Forelimb muscle (tissue), 1 donor: ENCODE results near the gene OSCAR. TPM values are rescaled to one million over a fixed set of nuclear protein-coding genes. Genes with fewer than 3 reads are reported as not detected.
"Not testable (repeated sequence)": the region's sequence is repeated elsewhere in the genome, so short reads cannot be mapped to it uniquely, and the experiment has no call there.

Source experiments
- DNase-seq: peaks from one replicate; pipeline ENCODE4 v3.0.0-alpha.2; 2013; ENCODE audit warnings: low read depth
- polyA plus RNA-seq: library from polyadenylated mRNA; unstranded; fragments of 120-200 nt; gene quantifications from one replicate; pipeline ENCODE4 v1.2.1, GENCODE V29; 2013; ENCODE audit not compliant: insufficient read length

The OSCAR gene
- polyA plus RNA-seq, 1 donor: 0.39 TPM

DNA sequence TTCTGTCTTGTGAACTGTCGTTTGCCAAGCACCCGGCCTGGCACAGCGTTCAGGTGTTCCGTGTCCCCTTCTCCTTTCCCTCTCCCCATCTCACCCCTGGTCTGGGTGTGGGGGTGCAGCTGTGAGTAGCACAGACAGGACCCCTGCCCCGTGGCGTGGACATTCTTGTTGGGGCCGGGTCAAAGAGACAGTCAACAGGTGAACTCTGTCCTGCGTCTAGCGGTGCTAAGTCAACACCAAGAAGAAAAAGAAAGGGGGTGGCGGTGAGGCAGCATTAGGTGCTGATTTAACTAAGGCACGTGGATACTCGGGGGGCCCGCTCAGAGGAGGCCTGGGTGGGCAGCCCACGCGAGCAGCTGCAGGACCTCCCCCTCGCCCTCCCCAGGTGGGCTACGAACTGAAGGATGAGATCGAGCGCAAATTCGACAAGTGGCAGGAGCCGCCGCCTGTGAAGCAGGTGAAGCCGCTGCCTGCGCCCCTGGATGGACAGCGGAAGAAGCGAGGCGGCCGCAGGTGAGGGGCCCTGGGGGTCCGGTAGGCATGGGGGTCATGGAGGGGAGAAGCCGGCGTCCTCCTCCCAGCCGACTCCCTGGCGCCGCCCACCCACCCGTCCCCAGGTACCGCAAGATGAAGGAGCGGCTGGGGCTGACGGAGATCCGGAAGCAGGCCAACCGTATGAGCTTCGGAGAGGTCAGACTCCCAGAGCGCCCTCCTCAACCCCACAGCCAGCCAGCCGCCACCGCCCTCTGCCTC lies 27.3 kb upstream of the OSCAR start:
- no peak for DNase-seq

DNA sequence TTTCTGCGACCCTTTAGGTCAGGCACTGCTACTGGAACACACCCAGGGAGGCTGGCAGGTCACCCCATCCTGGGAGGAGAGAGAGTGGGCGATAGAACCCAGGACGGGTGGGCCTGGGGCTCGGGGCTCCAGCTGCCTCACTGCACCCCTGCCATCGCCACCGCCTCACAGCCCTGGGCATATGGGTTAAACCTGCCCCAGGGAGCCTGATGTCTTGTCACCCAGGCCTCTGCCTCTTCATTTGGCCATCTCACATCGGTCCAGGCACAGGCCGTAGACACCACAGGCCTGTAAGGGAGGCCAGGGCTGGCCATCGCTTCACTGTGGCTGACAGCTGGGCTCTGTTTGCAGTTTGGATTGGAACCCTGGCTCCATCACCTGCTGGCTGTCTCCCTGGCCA lies 25.1 kb upstream of the OSCAR start:
- DNase-seq: no peak

DNA sequence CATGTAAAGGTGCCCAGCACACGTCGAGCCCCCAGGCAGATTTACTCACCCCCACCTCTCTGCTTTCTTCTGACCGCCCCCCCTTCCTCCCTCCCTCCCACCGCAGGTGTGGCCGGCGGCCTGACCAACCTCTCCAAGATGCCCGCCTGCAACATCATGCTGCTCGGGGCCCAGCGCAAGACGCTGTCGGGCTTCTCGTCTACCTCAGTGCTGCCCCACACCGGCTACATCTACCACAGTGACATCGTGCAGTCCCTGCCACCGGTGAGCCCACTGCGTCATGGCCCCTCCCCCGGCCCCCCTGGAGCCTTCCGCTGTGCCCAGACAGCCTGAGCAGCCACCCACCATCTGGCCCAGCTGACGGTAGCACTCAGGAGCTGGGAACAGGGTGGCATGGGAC lies 23.8 kb upstream of the OSCAR start:
- DNase-seq: no peak

GRCh38 chr19:54123682-54124081 lies 23.1 kb upstream of the OSCAR start:
- no peak for DNase-seq

DNA sequence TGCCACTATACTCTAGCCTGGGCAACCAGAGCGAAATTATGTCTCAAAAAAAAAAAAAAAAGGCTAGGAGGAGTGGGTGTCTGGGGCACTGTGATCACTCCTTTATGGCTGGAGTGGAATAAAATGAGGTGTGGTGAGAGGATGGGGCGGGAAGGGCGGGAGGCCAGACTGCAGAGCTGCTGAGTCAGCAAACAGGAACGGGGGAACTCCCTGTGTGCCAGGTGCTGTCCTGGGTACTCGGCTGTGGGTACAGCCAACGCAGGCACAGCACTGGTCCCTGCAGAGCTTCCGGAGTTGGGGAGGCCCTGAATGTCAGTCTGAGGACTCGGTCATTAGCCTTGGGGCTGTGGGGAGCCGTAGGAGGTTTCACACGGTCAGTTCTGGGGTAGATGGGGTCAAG lies 20.7 kb upstream of the OSCAR start:
- no peak for DNase-seq

GRCh38 chr19:54115109-54116063 lies 14.8 kb upstream of the OSCAR start, which contains the start of the genes PRPF31 and TFPT:
TSS of gene PRPF31 (plus strand) at chr19:54115754. CDS start at chr19:54118279, 2,525 bp downstream.
TSS of gene TFPT (minus strand) at chr19:54115657. CDS start at chr19:54115269, 388 bp downstream.
- DNase-seq: peak; percentile 98

GRCh38 chr19:54114340-54115108 lies 13.9 kb upstream of the OSCAR start:
- no peak for DNase-seq

- DNase-seq: no peak
Observed at GRCh38 chr19:54109651-54110050, 9.0 kb upstream of the OSCAR start.

GRCh38 chr19:54108496-54108895 lies 7.9 kb upstream of the OSCAR start:
- no peak for DNase-seq

GRCh38 chr19:54107876-54108490 lies 7.4 kb upstream of the OSCAR start:
- no peak for DNase-seq

- no peak for DNase-seq
Observed at GRCh38 chr19:54106716-54107115, 6.1 kb upstream of the OSCAR start.

DNA sequence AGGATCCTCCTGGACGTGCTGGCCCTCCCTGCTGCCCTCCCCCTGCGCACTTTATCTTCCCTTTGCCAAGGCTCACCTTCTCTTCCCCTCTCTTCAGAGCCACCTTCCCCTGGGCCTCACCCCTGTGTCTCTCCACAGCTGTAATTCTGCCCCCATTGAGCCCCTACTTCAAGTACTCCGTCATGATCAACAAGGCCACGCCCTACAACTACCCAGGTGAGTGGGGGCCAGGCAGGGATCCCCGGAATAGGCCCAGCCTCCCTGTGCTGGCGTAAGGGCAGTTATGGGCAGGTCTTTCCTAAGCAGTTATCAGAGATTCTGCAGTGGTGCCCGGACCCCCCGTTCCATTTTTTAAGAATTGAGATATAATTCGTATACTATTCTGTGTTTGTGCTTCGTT lies 5.2 kb upstream of the OSCAR start:
- no peak for DNase-seq

GRCh38 chr19:54104998-54105715 lies 4.6 kb upstream of the OSCAR start:
- DNase-seq: no peak

DNA sequence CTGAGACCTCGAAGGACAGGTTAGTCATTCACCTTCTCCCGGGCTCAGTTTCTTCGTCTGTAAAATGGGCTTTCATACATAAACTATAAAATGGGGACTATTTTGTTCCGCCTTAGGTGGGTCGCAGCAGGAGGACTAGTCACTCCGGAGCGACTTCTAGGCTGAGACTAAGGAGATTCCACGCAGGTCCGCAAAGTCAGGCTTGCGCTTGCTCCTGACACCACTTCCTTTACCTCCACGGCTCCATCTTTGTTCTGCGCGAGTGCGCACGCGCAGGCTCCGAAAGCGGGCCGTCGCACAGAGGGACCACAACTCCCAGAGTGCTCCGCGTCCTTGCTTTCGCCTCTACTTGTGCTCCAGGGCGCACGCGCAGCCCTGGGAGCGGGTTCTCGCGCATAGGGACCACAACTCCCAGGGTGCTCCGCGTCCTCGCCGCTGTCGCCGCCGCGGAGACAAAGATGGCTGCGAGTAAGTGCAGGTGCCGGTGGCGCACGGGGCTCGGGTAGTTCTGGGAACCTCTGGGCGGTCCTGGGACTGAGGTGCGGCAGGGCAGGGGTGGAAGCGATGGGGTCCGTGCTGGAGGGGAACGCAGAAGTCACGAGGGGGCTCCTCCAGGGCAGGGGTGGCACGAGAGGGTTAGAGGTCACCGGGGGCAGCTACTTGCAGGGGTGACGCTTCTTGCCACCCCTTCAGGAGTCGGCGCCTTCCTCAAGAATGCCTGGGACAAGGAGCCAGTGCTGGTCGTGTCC lies 2.0 kb upstream of the OSCAR start, which contains the start of gene NDUFA3:
Gene NDUFA3 (plus strand): TSS at position 435 of the 749 bp plus-strand sequence. CDS start 24 bp downstream, at position 459.
- peak; percentile 99 for DNase-seq

- DNase-seq: not testable (repeated sequence)
Observed at GRCh38 chr19:54099903-54100255, 724 bp downstream of the OSCAR start.

GRCh38 chr19:54099190-54099902 lies 1.3 kb downstream of the OSCAR start:
- no peak for DNase-seq

GRCh38 chr19:54096617-54097106 lies 3.9 kb downstream of the OSCAR start:
- DNase-seq: no peak

GRCh38 chr19:54095859-54096616 lies 4.6 kb downstream of the OSCAR start:
- not testable (repeated sequence) for DNase-seq
